ENCODE measurements around the gene CNFN. TPM values are rescaled to one million over a fixed set of nuclear protein-coding genes. Genes with fewer than 3 reads are reported as not detected.

CNFN gene
- total RNA-seq, 4 donors from 2014 or later = 530 to 1,759 (median 921) TPM

- Histone ChIP-seq H3K36me3 (peaks cover 0 to 30% (median 0%) of the 10 kb centered on the region in 3 donors), H3K27me3 (peaks cover 0 to 22% (median 0%) of the 10 kb centered on the region in 4 donors), H3K9me3 (no peaks in the 10 kb centered on the region), H3K4me1 (peaks cover 0 to 10% (median 0%) of the 10 kb centered on the region in 3 donors), H3K4me3 (no peak overlapping the region), H3K27ac (no peak overlapping the region)
- 63 to 68% methylated on average over 15 to 17 of the region's 17 CpGs for WGBS, 2 donors
- intact Hi-C loops (cut with DNase I) = no loop called here
- TF ChIP-seq POLR2A (IDR thresholded peaks at IDR 0.05) (no peak), CTCF (IDR thresholded peaks at IDR 0.05) (no peak)
- DNase-seq = no peak
Measured at GRCh38 chr19:42378225-42379215, 11.6 kb downstream of the CNFN start.

- WGBS, 2 donors = 81 to 89% methylated on average over 7 to 8 of the region's 17 CpGs
- no peak overlapping the region for H3K4me3 ChIP-seq
- TF ChIP-seq CTCF (IDR thresholded peaks at IDR 0.05) (no peak), POLR2A (IDR thresholded peaks at IDR 0.05) (no peak)
Measured at GRCh38 chr19:42376177-42376555, 13.9 kb downstream of the CNFN start.

DNA sequence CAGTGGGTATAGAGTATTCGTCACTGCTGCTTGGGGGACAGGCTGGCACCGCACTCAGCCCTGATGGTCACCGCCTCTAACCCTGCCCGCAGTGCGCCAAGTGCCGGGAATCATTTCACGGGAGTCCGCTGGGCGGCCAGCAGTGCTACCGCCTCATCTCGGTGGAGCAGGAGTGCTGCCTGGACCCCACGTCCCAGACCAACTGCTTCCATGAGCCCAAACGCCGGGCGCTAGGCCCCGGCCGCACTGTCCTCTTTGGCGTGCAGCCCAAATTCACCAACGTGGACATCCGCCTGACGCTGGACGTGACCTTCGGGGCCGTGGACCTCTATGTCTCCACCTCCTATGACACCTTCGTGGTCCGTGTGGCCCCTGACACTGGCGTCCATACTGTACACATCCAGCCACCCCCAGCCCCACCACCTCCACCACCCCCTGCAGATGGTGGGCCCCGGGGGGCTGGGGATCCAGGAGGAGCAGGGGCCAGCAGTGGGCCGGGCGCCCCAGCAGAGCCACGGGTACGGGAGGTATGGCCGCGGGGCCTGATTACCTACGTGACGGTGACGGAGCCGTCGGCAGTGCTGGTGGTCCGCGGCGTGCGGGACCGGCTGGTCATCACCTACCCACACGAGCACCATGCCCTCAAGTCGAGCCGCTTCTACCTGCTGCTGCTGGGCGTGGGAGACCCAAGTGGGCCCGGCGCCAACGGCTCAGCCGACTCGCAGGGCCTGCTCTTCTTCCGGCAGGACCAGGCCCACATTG, 14.5 kb downstream of the CNFN start:
- Histone ChIP-seq H3K9me3 (no peaks in the 10 kb centered on the region), H3K27ac (no peak overlapping the region), H3K36me3 (peaks cover 0 to 53% (median 0%) of the 10 kb centered on the region in 3 donors), H3K27me3 (no peaks in the 10 kb centered on the region), H3K4me3 (no peak overlapping the region), H3K4me1 (peaks cover 0 to 10% (median 0%) of the 10 kb centered on the region in 3 donors)
- intact Hi-C loops (cut with DNase I) = no loop called here
- 79 to 93% methylated on average over 13 to 43 of the region's 54 CpGs for WGBS, 2 donors
- no peak for DNase-seq
- TF ChIP-seq POLR2A (IDR thresholded peaks at IDR 0.05) (no peak), CTCF (IDR thresholded peaks at IDR 0.05) (no peak)

More at GRCh38 chr19:42376177-42376555, 13.9 kb downstream of the CNFN start:
- no peak for DNase-seq
- Histone ChIP-seq H3K27me3 (peaks cover 0 to 4% (median 0%) of the 10 kb centered on the region in 4 donors), H3K36me3 (peaks cover 0 to 50% (median 0%) of the 10 kb centered on the region in 3 donors), H3K9me3 (no peaks in the 10 kb centered on the region), H3K4me1 (peaks cover 0 to 10% (median 0%) of the 10 kb centered on the region in 3 donors), H3K27ac (no peak overlapping the region)
- intact Hi-C loops (cut with DNase I) = no loop called here

DNA sequence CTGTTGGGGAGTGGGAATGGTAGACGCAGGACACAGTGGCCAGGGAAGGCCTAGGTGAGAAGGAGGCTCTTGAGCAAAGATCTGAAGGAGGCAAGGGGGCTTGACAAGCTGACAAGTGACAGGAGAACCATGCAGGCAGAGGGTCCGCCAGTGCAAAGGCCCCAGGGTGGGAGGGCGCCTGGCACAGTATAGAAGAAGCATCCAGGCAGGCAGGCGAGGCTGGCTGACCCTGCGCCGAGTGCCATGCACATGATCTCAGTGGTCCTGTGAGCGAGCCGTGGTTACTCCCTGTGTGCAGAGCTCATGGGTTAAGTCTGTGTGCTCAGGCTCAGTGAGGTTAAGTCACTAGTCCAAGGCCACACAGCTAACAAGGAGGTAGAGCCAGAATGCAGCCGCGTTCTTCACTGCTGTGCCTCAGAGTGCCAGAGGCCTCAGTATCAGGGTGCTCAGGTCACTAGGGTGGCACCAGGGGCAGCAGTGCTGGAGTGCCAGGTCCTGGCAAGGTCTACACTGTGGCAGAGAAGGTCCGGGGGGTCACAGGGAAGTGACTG, 15.2 kb downstream of the CNFN start:
- Histone ChIP-seq H3K4me3 (no peak overlapping the region), H3K27me3 (no peaks in the 10 kb centered on the region), H3K4me1 (peaks cover 0 to 8% (median 0%) of the 10 kb centered on the region in 3 donors), H3K27ac (no peak overlapping the region), H3K9me3 (no peaks in the 10 kb centered on the region), H3K36me3 (peaks cover 0 to 54% (median 0%) of the 10 kb centered on the region in 3 donors)
- TF ChIP-seq POLR2A (IDR thresholded peaks at IDR 0.05) (no peak), CTCF (IDR thresholded peaks at IDR 0.05) (no peak)
- 94 to 99% methylated on average over 8 of the region's 11 CpGs for WGBS, 2 donors
- intact Hi-C loops (cut with DNase I) = no loop called here
- no peak for DNase-seq
